K562 (cell line): ENCODE measurements around the gene CSNK1A1L. TPM values are rescaled to one million over a fixed set of nuclear protein-coding genes. Genes with fewer than 3 reads are reported as not detected.

Experiments used
- ATAC-seq: fragments of 200-7000 bp; cut with Tn5 transposase; 3 replicates; pipeline ENCODE4 v1.9.1; 2020; ENCODE audit warnings: moderate library complexity
- BruUV-seq: library from RNA; stranded (reverse); fragments of 400-500 nt; replicated peaks from 2 replicates; lab custom pipeline; 2021; lab: Mats Ljungman, UMichigan
- CTCF ChIA-PET: fragments of 300-600 bp; formaldehyde crosslinking; extraction: SDS; loops from one replicate; lab custom pipeline; 2021; ENCODE audit warnings: low intra/inter-chr PET ratio; lab: Yijun Ruan, JAX
- POLR2A ChIA-PET: fragments of 300-600, 350-650 bp; sonication (Branson Sonifier 250); formaldehyde crosslinking; extraction: SDS; loops from one replicate; lab custom pipeline; 2021; ENCODE audit warnings: antibody characterized with exemption, inconsistent platforms; lab: Yijun Ruan, JAX
- DNase-seq, 4 experiments: peaks; one replicate each; pipeline versions ENCODE4 v3.0.0 to v3.0.0-alpha.2; 2011 to 2018; ENCODE audit warnings: low spot score in 3 of 4, mixed read lengths in 3 of 4; ENCODE audit errors: extremely low read depth in 1 of 4
- FAIRE-seq: peaks from 2 replicates; lab custom pipeline; 2011; peaks lifted over from hg19 to GRCh38; lab: Jason Lieb, UNC
- H2AFZ ChIP-seq: 2 replicates; pipeline ENCODE4 v1.6.0; 2011; ENCODE audit warnings: low read depth, low read length, control low read depth, inconsistent platforms
- H3K27ac ChIP-seq: fragments of 200-600 bp; 3 replicates; pipeline ENCODE4 v1.8.0; 2011; ENCODE audit warnings: low read depth, mild to moderate bottlenecking, control low read depth, inconsistent platforms, low read length, moderate library complexity, mixed read lengths; ENCODE audit errors: extremely low read depth
- H3K27me3 ChIP-seq, 2 experiments: fragments of 300-600 bp in 1 of 2; 2 replicates in 1 of 2; 3 replicates in 1 of 2; pipeline versions ENCODE4 v1.6.0 to v1.8.0; 2011; ENCODE audit warnings: inconsistent platforms in 2 of 2, low read length in 2 of 2, mild to moderate bottlenecking in 1 of 2, mixed read lengths in 1 of 2, moderate library complexity in 1 of 2; ENCODE audit not compliant: control insufficient read depth in 2 of 2, insufficient read depth in 2 of 2
- H3K36me3 ChIP-seq: fragments of 300-600 bp; 3 replicates; pipeline ENCODE4 v1.8.0; 2011; ENCODE audit warnings: mild to moderate bottlenecking, low read length, inconsistent platforms; ENCODE audit not compliant: control insufficient read depth, insufficient read depth
- H3K4me1 ChIP-seq, 2 experiments: fragments of 200-600 bp in 1 of 2; replicated peaks in 1 of 2; 2 replicates in 1 of 2; 3 replicates in 1 of 2; pipeline versions ENCODE4 v1.5.1 to v1.8.0; 2011; ENCODE audit warnings: inconsistent platforms in 2 of 2, low read length in 2 of 2, mild to moderate bottlenecking in 1 of 2, mixed read lengths in 1 of 2, moderate library complexity in 1 of 2; ENCODE audit not compliant: control insufficient read depth in 2 of 2, insufficient read depth in 2 of 2
- H3K4me2 ChIP-seq: 2 replicates; pipeline ENCODE4 v1.6.1; 2011; ENCODE audit warnings: low read length, control low read depth, inconsistent platforms, mixed read lengths; ENCODE audit not compliant: insufficient read depth
- H3K4me3 ChIP-seq: fragments of 200-600 bp; sonication (generic), shearing (Covaris generic); 2 replicates; pipeline ENCODE4 v1.5.1; 2016; ENCODE audit warnings: control low read depth, inconsistent platforms
- H3K79me2 ChIP-seq: fragments of 200-600 bp; 3 replicates; pipeline ENCODE4 v1.8.0; 2011; ENCODE audit warnings: low read length, inconsistent platforms; ENCODE audit not compliant: control insufficient read depth, insufficient read depth
- H3K9ac ChIP-seq, 2 experiments: 2 replicates each; pipeline versions ENCODE4 v1.6.0 to v1.6.1; 2011; ENCODE audit warnings: low read depth in 2 of 2, low read length in 2 of 2, control low read depth in 1 of 2, inconsistent platforms in 1 of 2, mild to moderate bottlenecking in 1 of 2, mixed read lengths in 1 of 2; ENCODE audit not compliant: insufficient read depth in 1 of 2
- H3K9me1 ChIP-seq: one replicate; pipeline ENCODE4 v1.6.0; 2011; ENCODE audit warnings: inconsistent platforms, mild to moderate bottlenecking, low read length, moderate library complexity; ENCODE audit not compliant: control insufficient read depth, insufficient read depth
- H3K9me3 ChIP-seq: replicated peaks from 2 replicates; pipeline ENCODE4 v1.5.1; 2011; ENCODE audit warnings: low read depth, low read length, inconsistent platforms; ENCODE audit not compliant: control insufficient read depth, insufficient read depth
- H4K20me1 ChIP-seq: replicated peaks from 2 replicates; pipeline ENCODE4 v1.6.1; 2011; ENCODE audit warnings: low read length, inconsistent platforms, mixed read lengths; ENCODE audit not compliant: control insufficient read depth, insufficient read depth
- CBX8 ChIP-seq: fragments of 200-600 bp; sonication (generic); IDR thresholded peaks from 2 replicates; pipeline ENCODE4 v1.6.1; 2012; ENCODE audit warnings: borderline replicate concordance, mixed run types, low read depth, mild to moderate bottlenecking, moderate library complexity, mixed read lengths, low read length, control low read depth, inconsistent platforms; ENCODE audit not compliant: poor library complexity, severe bottlenecking; ENCODE audit errors: extremely low read depth
- CHD7 ChIP-seq: fragments of 200-600 bp; sonication (generic); IDR thresholded peaks from one replicate; pipeline ENCODE4 v1.6.1; 2012; ENCODE audit warnings: mild to moderate bottlenecking, low read depth, low read length, inconsistent platforms
- ZBTB7A ChIP-seq: IDR thresholded peaks from 2 replicates; pipeline ENCODE4 v1.6.1; 2011; ENCODE audit warnings: low read depth, mild to moderate bottlenecking, low read length, moderate library complexity, borderline replicate concordance; ENCODE audit not compliant: control insufficient read depth
- ZMIZ1 ChIP-seq, 2 experiments: fragments of 150-350 bp in 1 of 2; IDR thresholded peaks; 2 replicates each; pipeline ENCODE4 v1.6.1; 2012 to 2016; ENCODE audit warnings: low read depth in 2 of 2, low read length in 2 of 2, mild to moderate bottlenecking in 1 of 2, moderate library complexity in 1 of 2
- ZNF707 ChIP-seq: fragments of 250-450 bp; sonication (Bioruptor Pico); conservative IDR thresholded peaks from 2 replicates; pipeline ENCODE4 v1.8.0; 2022; ENCODE audit warnings: inconsistent platforms, mild to moderate bottlenecking, moderate library complexity
- WGBS: fragments of 100-300 bp; shearing (Covaris generic); methylation state at CpG from one replicate; pipeline ENCODE4 v1.1.6; 2016; ENCODE audit warnings: low coverage, mixed read lengths; ENCODE audit not compliant: insufficient coverage; ENCODE audit errors: missing lambda C conversion rate; 5-methylcytosine and 5-hydroxymethylcytosine counted together
- in situ Hi-C: fragments of 300-500 bp; cut with MboI; formaldehyde crosslinking; loops from 4 replicates; pipeline ENCODE4 v1.15.0; 2018; ENCODE audit warnings: inconsistent platforms, mixed read lengths
- intact Hi-C: fragments of 100-400 bp; cut with micrococcal nuclease; formaldehyde crosslinking; loops from 2 replicates; pipeline ENCODE4 v1.14.2; 2022
- polyA plus RNA-seq, 8 experiments: library from polyadenylated mRNA; depleted of rRNA in 4 of 8; stranded (reverse) in 5 of 8; unstranded in 3 of 8; fragments of >200 nt; fragmentation: Nextera tagmentation in 2 of 8; fragmentation: Illumina TruSeq in 1 of 8; extraction: Ambion mirVana in 2 of 8; extraction: Trizol in 1 of 8; gene quantifications; 2 replicates each; pipeline versions ENCODE4 v1.2.1 to v1.2.3, GENCODE V29; 2011 to 2014; ENCODE audit warnings: inconsistent platforms in 1 of 8, missing spikeins in 1 of 8
- total RNA-seq, 7 experiments: library from RNA; depleted of rRNA in 6 of 7; stranded (reverse); fragments of >200 nt in 6 of 7; fragmentation: Illumina TruSeq in 2 of 7; extraction: Trizol in 2 of 7; gene quantifications; 2 replicates each; pipeline versions ENCODE4 v1.2.1 to v1.2.3, GENCODE V29; 2011 to 2021; ENCODE audit warnings: low replicate concordance in 1 of 7

The CSNK1A1L gene
- total and polyA plus RNA-seq, 9 of the 15 experiments (the other 6 are each of a cell fraction or from before 2014, with no cell fraction given) = not detected

DNA sequence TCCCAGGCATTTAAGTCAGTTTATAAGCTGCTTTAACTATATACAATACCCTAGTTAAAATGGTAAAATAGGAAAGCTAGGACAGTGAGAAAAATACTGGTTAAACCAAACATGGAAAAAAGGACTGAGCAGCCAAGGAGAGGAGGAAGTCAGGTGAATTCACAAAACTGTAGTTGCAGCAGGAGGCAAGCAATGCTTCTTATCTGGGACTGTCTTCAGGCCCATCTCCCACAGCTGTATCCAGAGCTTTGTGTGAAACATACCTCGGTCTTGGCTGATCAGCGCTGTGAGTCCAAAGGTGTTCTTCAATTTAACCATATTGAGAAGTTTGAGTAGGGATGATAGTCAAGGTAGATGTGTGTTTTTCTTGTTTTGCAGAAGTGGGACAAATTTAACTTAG lies 30.3 kb downstream of the CSNK1A1L start:
- CTCF ChIA-PET = no interaction called here
- H3K4me2 ChIP-seq = no peak overlapping the region
- WGBS = 5% methylated on average over 2 of the region's 2 CpGs
- no peaks in the 10 kb centered on the region for H3K36me3 ChIP-seq
- BruUV-seq = no TSS peak
- no peak overlapping the region for H3K9ac ChIP-seq
- H4K20me1 ChIP-seq = no peaks in the 10 kb centered on the region
- POLR2A ChIA-PET = no interaction called here
- no peak overlapping the region for H2AFZ ChIP-seq
- no peak for DNase-seq
- FAIRE-seq = no peak
- no peaks in the 10 kb centered on the region for H3K9me1 ChIP-seq
- in situ Hi-C loops = loop anchor here (25.0 kb wide), 1 partner anchor 1812 kb away; no protein-coding TSS in a partner anchor
- no peaks in the 10 kb centered on the region for H3K4me1 ChIP-seq
- no peak overlapping the region for H3K4me3 ChIP-seq
- no peak for ATAC-seq
- no peaks in the 10 kb centered on the region for H3K9me3 ChIP-seq
- no peaks in the 10 kb centered on the region for H3K79me2 ChIP-seq
- H3K27ac ChIP-seq = no peak overlapping the region
- H3K27me3 ChIP-seq = 0 out of 5 replicates have a peak, but pooled peaks cover 0 to 10% of the 10 kb centered on the region in 2 experiments
- intact Hi-C loops = loop anchor here (10.0 kb wide), 1 partner anchor 1840 kb away; no protein-coding TSS in a partner anchor
- TF ChIP-seq CBX8 (no peak), ZBTB7A (no peak), ZNF707 (no peak), ZMIZ1 (IDR thresholded peaks at IDR 0.05; ENCODE audit: low read depth in 2 of 2, low read length in 2 of 2) (no peak), CHD7 (no peak)
